ENCODE measurements around the gene CLBA1. TPM values are rescaled to one million over a fixed set of nuclear protein-coding genes. Genes with fewer than 3 reads are reported as not detected.

CLBA1 gene
- total and polyA plus RNA-seq, 8 donors, result 4.7 to 32.5 (median 7.2) TPM

DNA sequence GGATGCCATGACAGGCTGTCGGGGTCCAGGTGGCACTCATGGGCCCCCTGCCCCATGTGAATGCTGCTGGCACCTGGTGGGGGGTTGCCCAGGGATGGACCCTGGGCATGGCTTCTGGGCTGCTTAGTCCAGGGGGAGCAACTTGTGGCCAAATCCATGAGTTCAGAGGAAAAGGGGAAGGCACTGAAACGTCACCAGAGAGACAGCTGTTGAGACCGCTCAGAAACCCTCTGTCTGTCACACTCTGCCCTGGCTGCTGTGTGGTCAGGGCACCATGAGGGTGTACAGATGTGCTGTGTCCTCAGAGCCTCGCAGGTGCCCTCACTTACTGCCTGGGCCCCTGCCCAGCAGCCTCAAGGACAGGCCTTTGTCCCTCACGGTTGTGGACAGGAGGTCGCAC lies 9.4 kb downstream of the CLBA1 start:
- Histone ChIP-seq H3K9me3 (no peaks in the 10 kb centered on the region), H3K4me1 (no peaks in the 10 kb centered on the region), H3K27me3 (no peaks in the 10 kb centered on the region), H3K27ac (no peak overlapping the region), H3K4me3 (no peak overlapping the region), H3K36me3 (peaks cover 0 to 14% (median 5%) of the 10 kb centered on the region in 3 donors)
- no peak for FAIRE-seq
- no peak for ATAC-seq
- TF ChIP-seq CTCF (IDR thresholded peaks at IDR 0.05), result no peak
- intact Hi-C loops (cut with DNase I), result no loop called here
- whole genome bisulfite sequencing, 2 donors, result 81 to 83% methylated on average over 6 of the region's 6 CpGs
- peak in 1 of 6 donors; percentile 8 for DNase-seq

DNA sequence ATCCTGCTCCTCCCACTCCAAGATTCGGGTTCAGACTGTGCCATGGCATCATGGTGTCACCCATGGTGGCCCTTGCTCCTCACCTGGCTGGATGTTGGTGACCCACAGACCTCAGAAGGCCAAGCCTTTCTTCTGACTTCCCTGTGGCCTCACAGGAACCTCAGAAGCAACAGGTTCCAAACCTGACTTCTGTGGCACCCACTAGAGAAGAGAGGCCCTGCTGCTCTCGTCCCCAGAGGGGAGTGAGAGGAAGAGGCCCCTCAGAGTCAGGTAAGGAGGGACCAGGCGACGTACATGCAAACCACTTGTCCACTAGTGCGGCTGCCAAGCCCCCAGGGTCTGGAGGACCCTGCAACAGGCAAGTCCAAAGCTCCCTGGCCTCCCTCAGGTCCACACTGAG lies 10.4 kb downstream of the CLBA1 start:
- no peak for TF ChIP-seq CTCF (IDR thresholded peaks at IDR 0.05)
- peaks cover 0 to 14% (median 5%) of the 10 kb centered on the region in 3 donors for H3K36me3 ChIP-seq
- H3K27me3 ChIP-seq, result no peaks in the 10 kb centered on the region
- no peak for DNase-seq
- no peaks in the 10 kb centered on the region for H3K4me1 ChIP-seq
- no peak for ATAC-seq
- no peaks in the 10 kb centered on the region for H3K9me3 ChIP-seq
- no peak overlapping the region for H3K27ac ChIP-seq
- no peak for FAIRE-seq
- WGBS, 2 donors, result 93 to 94% methylated on average over 5 of the region's 5 CpGs
- no peak overlapping the region for H3K4me3 ChIP-seq
- intact Hi-C loops (cut with DNase I), result no loop called here

- intact Hi-C loops (cut with DNase I), result no loop called here
- WGBS, 2 donors, result 91 to 92% methylated on average over 13 of the region's 13 CpGs
- no peak for ATAC-seq
- TF ChIP-seq CTCF (IDR thresholded peaks at IDR 0.05), result no peak
- Histone ChIP-seq H3K4me1 (no peaks in the 10 kb centered on the region), H3K9me3 (no peaks in the 10 kb centered on the region), H3K36me3 (peaks cover 0 to 14% (median 5%) of the 10 kb centered on the region in 3 donors), H3K4me3 (no peak overlapping the region), H3K27ac (no peak overlapping the region), H3K27me3 (no peaks in the 10 kb centered on the region)
- DNase-seq, result peak in 1 of 6 donors; percentile 14
- FAIRE-seq, result no peak
These were observed 10.9 kb downstream of the CLBA1 start for GRCh38 chr14:104996483-104996882.

DNA sequence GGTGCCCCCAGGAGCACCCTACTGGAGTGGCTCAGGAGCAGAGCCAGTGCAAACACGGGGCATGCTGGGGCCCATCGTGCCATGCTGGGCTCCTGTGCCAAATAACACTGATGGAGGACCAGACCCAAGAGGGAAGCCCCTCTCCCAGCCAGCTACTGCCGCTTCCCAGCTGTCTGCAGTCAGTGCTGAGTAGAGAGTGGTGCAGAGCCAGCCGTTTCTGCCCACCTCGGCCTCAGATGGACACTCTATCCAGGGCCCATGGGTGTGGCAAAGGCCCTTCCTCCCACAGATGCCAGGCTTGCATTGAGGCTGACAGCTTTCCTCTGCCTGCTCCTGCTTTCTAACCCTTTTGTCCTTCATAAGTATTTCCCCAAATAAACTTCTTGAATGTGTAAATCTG lies 13.2 kb downstream of the CLBA1 start:
- Histone ChIP-seq H3K9me3 (no peaks in the 10 kb centered on the region), H3K4me3 (no peak overlapping the region), H3K27ac (no peak overlapping the region), H3K36me3 (peaks cover 0 to 4% (median 0%) of the 10 kb centered on the region in 3 donors), H3K4me1 (no peaks in the 10 kb centered on the region), H3K27me3 (no peaks in the 10 kb centered on the region)
- FAIRE-seq, result no peak
- 92 to 100% methylated on average over 5 of the region's 5 CpGs for WGBS, 2 donors
- ATAC-seq, result no peak
- intact Hi-C loops (cut with DNase I), result no loop called here
- DNase-seq, result no peak
- TF ChIP-seq CTCF (IDR thresholded peaks at IDR 0.05), result no peak

- intact Hi-C loops (cut with DNase I), result no loop called here
- H3K4me1 ChIP-seq, result no peaks in the 10 kb centered on the region
- no peak for ATAC-seq
- H3K27ac ChIP-seq, result no peak overlapping the region
- no peaks in the 10 kb centered on the region for H3K27me3 ChIP-seq
- FAIRE-seq, result no peak
- H3K9me3 ChIP-seq, result no peaks in the 10 kb centered on the region
- WGBS, 2 donors, result 95 to 96% methylated on average over 3 of the region's 3 CpGs
- no peak overlapping the region for H3K4me3 ChIP-seq
- no peaks in the 10 kb centered on the region for H3K36me3 ChIP-seq
- no peak for DNase-seq
- no peak for TF ChIP-seq CTCF (IDR thresholded peaks at IDR 0.05)
These were observed 13.8 kb downstream of the CLBA1 start for GRCh38 chr14:104999361-104999760.

Data from pancreas (tissue), 10 donors.